ENCODE data around the gene COL8A1. TPM values are rescaled to one million over a fixed set of nuclear protein-coding genes. Genes with fewer than 3 reads are reported as not detected.

The COL8A1 gene
- total and polyA plus RNA-seq, 9 of the 15 experiments (the other 6 are each of a cell fraction or from before 2014, with no cell fraction given) = 0.07 TPM; not detected in 8

- TF ChIP-seq, protein P1, sequence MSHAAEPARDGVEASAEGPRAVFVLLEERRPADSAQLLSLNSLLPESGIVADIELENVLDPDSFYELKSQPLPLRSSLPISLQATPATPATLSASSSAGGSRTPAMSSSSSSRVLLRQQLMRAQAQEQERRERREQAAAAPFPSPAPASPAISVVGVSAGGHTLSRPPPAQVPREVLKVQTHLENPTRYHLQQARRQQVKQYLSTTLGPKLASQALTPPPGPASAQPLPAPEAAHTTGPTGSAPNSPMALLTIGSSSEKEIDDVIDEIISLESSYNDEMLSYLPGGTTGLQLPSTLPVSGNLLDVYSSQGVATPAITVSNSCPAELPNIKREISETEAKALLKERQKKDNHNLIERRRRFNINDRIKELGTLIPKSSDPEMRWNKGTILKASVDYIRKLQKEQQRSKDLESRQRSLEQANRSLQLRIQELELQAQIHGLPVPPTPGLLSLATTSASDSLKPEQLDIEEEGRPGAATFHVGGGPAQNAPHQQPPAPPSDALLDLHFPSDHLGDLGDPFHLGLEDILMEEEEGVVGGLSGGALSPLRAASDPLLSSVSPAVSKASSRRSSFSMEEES (CRISPR knock-in tag; IDR thresholded peaks at IDR 0.05) = no peak
- TF ChIP-seq ZNF124 (CRISPR knock-in tag; IDR thresholded peaks at IDR 0.05) (no peak), MYNN (IDR thresholded peaks at IDR 0.05) (no peak), MYNN (CRISPR knock-in tag; IDR thresholded peaks at IDR 0.05) (no peak), ZNF639 (CRISPR knock-in tag; conservative IDR thresholded peaks at IDR 0.05 in 1 of 2, IDR thresholded peaks at IDR 0.05 in 1 of 2) (no peak), ZNF12 (CRISPR knock-in tag; IDR thresholded peaks at IDR 0.05) (no peak), ZNF224 (CRISPR knock-in tag; IDR thresholded peaks at IDR 0.05) (no peak), DACH1 (IDR thresholded peaks at IDR 0.05; ENCODE audit: partially characterized antibody) (no peak), MEIS2 (IDR thresholded peaks at IDR 0.05; ENCODE audit: partially characterized antibody) (no peak)
- TF ChIP-seq, protein P2, sequence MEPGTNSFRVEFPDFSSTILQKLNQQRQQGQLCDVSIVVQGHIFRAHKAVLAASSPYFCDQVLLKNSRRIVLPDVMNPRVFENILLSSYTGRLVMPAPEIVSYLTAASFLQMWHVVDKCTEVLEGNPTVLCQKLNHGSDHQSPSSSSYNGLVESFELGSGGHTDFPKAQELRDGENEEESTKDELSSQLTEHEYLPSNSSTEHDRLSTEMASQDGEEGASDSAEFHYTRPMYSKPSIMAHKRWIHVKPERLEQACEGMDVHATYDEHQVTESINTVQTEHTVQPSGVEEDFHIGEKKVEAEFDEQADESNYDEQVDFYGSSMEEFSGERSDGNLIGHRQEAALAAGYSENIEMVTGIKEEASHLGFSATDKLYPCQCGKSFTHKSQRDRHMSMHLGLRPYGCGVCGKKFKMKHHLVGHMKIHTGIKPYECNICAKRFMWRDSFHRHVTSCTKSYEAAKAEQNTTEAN (CRISPR knock-in tag; IDR thresholded peaks at IDR 0.05) = no peak
- H3K4me1 ChIP-seq (replicated peaks in 1 of 2; ENCODE audit: control insufficient read depth in 2 of 2, insufficient read depth in 2 of 2, low read length in 2 of 2) = no peaks in the 10 kb centered on the region
- no peaks in the 10 kb centered on the region for H3K36me3 ChIP-seq (ENCODE audit: control insufficient read depth, insufficient read depth, low read length)
- in situ Hi-C loops (cut with MboI) = no loop called here
- no peaks in the 10 kb centered on the region for H3K79me2 ChIP-seq (ENCODE audit: control insufficient read depth, insufficient read depth, low read length)
- H3K9me3 ChIP-seq (replicated peaks; ENCODE audit: control insufficient read depth, insufficient read depth, low read depth, low read length) = no peaks in the 10 kb centered on the region
- no peak overlapping the region for H3K4me3 ChIP-seq
- H2AFZ ChIP-seq (ENCODE audit: low read depth, low read length) = no peak overlapping the region
- intact Hi-C loops (cut with micrococcal nuclease) = no loop called here
- no peak overlapping the region for H3K9ac ChIP-seq (ENCODE audit: insufficient read depth in 1 of 2, low read depth in 2 of 2, low read length in 2 of 2)
- no peak for ATAC-seq
- no peaks in the 10 kb centered on the region for H3K27me3 ChIP-seq (ENCODE audit: control insufficient read depth in 2 of 2, insufficient read depth in 2 of 2, low read length in 2 of 2)
- DNase-seq (ENCODE audit: extremely low read depth in 1 of 4, low spot score in 3 of 4) = no peak
- ChIA-PET CTCF (ENCODE audit: low intra/inter-chr PET ratio) (no interaction called here), POLR2A (no interaction called here)
- BruUV-seq (replicated peaks) = no TSS peak
- 11% methylated on average over 1 of the region's 1 CpG for WGBS (ENCODE audit: insufficient coverage, low coverage, missing lambda C conversion rate)
- H3K27ac ChIP-seq (ENCODE audit: extremely low read depth, low read depth, low read length) = no peak overlapping the region
- no peak for FAIRE-seq
- no peaks in the 10 kb centered on the region for H4K20me1 ChIP-seq (replicated peaks; ENCODE audit: control insufficient read depth, insufficient read depth, low read length)
- H3K9me1 ChIP-seq (ENCODE audit: control insufficient read depth, insufficient read depth, low read length) = no peaks in the 10 kb centered on the region
- no peak overlapping the region for H3K4me2 ChIP-seq (ENCODE audit: insufficient read depth, low read length)
These were observed 27.8 kb downstream of the COL8A1 start for GRCh38 chr3:99666201-99666600.
